ENCODE data around the gene OR10G7. TPM values are rescaled to one million over a fixed set of nuclear protein-coding genes. Genes with fewer than 3 reads are reported as not detected.
A peak's percentile ranks its signal among the peaks of the same experiment; 100 is the strongest.
"Not testable (repeated sequence)": the region's sequence is repeated elsewhere in the genome, so short reads cannot be mapped to it uniquely, and the experiment has no call there.

OR10G7 gene
- total and polyA plus RNA-seq, 4 donors = not detected

DNA sequence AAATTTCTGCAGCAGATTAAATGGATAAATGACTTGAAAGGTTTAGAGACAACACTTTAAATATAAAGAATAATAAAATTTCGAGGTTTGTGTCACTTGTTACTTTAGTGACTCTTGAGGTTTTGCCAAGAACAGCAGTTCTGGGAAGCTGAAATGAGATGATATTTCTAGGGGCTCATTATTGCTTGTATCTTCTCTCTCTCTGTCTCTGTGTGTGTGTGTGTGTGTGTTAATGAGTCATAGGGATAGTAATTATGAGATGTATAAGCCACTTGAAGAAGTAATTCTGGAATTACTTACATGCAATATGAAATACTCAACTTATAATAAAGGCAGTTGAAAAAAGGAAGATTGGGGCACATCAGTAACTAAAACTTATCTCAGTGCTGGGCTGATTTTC is 9.6 kb upstream of the OR10G7 start:
- no peaks in the 10 kb centered on the region for H3K9me3 ChIP-seq (ENCODE audit: control insufficient read depth, insufficient read depth, low read length)

DNA sequence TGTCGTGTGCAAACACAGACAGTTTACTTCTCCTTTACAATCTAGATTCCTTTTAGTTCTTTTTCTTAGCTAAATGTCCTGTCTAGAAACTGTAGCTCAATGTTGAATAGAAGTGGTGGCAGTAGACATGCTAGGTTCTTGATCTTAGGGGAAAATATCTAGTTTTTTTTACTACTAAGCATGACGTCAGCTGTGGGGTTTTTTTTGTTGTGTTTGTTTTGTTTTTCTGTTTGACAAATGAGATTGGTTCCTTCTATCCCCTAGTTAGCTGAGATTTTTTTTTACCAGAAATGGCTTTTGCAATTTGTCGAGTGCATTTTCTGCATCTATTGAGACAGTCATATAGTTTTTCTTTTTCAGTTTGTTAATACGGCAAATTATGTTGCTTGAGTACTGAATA is 2.3 kb upstream of the OR10G7 start:
- H3K27ac ChIP-seq (ENCODE audit: low read depth, low read length) = no peak overlapping the region
- H3K36me3 ChIP-seq (ENCODE audit: control insufficient read depth, insufficient read depth, low read length) = no peaks in the 10 kb centered on the region
- no peaks in the 10 kb centered on the region for H3K9me3 ChIP-seq (ENCODE audit: control insufficient read depth, insufficient read depth, low read length)
- no peak for DNase-seq (ENCODE audit: low read depth in 4 of 6, low spot score in 6 of 6)
- no peaks in the 10 kb centered on the region for H3K27me3 ChIP-seq (ENCODE audit: control insufficient read depth, insufficient read depth, low read length)
- no peak overlapping the region for H3K4me3 ChIP-seq (ENCODE audit: low read depth, low read length)
- no peaks in the 10 kb centered on the region for H3K4me1 ChIP-seq (ENCODE audit: control insufficient read depth, insufficient read depth, low read length)
- WGBS (ENCODE audit: insufficient coverage) = no CpG with 5 or more reads among the region's 4 CpGs

More for the DNA sequence above, 9.6 kb upstream of the OR10G7 start:
- WGBS (ENCODE audit: insufficient coverage) = no CpG with 5 or more reads among the region's 1 CpG
- H3K4me1 ChIP-seq (ENCODE audit: control insufficient read depth, insufficient read depth, low read length) = no peaks in the 10 kb centered on the region
- H3K4me3 ChIP-seq (ENCODE audit: low read depth, low read length) = no peak overlapping the region
- H3K27me3 ChIP-seq (ENCODE audit: control insufficient read depth, insufficient read depth, low read length) = no peaks in the 10 kb centered on the region
- no peaks in the 10 kb centered on the region for H3K36me3 ChIP-seq (ENCODE audit: control insufficient read depth, insufficient read depth, low read length)
- DNase-seq (ENCODE audit: low read depth in 4 of 6, low spot score in 6 of 6) = peak in 1 of 6 donors; percentile 64
- H3K27ac ChIP-seq (ENCODE audit: low read depth, low read length) = no peak overlapping the region

DNA sequence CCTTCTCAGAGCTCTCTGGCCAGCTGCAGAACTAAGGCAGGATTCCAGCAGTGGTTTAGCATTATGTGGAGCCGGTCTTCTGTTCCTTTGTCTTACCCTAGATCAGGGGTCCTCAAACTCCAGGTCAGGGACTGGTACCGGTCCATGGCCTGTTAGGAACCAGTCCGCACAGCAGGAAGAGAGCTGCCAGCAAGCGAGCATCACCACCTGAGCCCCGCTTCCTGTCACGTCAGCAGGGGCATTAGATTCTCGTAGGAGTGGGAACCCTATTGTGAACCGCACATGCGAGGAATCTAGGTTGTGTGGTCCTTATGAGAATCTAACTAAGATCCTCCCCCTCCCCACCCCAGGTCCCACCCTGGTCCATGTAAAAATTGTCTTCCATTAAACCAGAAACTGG is 1.6 kb downstream of the OR10G7 start:
- Histone ChIP-seq H3K27me3 (ENCODE audit: control insufficient read depth, insufficient read depth, low read length) (no peaks in the 10 kb centered on the region), H3K4me1 (ENCODE audit: control insufficient read depth, insufficient read depth, low read length) (no peaks in the 10 kb centered on the region), H3K36me3 (ENCODE audit: control insufficient read depth, insufficient read depth, low read length) (no peaks in the 10 kb centered on the region), H3K27ac (ENCODE audit: low read depth, low read length) (no peak overlapping the region), H3K9me3 (ENCODE audit: control insufficient read depth, insufficient read depth, low read length) (no peaks in the 10 kb centered on the region), H3K4me3 (ENCODE audit: low read depth, low read length) (no peak overlapping the region)
- DNase-seq (ENCODE audit: low read depth in 4 of 6, low spot score in 6 of 6) = no peak
- WGBS (ENCODE audit: insufficient coverage) = 83% methylated on average over 5 of the region's 9 CpGs

DNA sequence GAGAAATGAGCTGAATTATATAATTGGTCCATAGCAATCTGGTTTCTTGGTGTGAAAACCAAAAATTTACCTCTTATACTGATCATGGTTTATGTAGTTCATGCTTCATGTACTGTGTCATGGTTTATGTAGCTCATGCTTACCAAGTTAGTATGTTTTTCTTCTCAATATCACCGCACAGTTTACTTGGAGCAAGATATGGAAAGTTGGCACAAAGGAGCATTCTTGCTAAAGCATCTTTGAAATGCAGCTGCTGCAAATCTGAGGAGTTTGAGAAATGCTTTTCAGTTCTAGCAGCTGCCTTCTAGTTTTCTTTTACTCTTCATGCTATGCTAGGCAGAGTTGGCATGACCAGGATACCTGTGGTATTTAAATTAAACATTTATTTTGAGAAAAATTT is 4.5 kb downstream of the OR10G7 start:
- Histone ChIP-seq H3K4me1 (ENCODE audit: control insufficient read depth, insufficient read depth, low read length) (no peaks in the 10 kb centered on the region), H3K4me3 (ENCODE audit: low read depth, low read length) (no peak overlapping the region), H3K27ac (ENCODE audit: low read depth, low read length) (no peak overlapping the region), H3K9me3 (ENCODE audit: control insufficient read depth, insufficient read depth, low read length) (no peaks in the 10 kb centered on the region), H3K36me3 (ENCODE audit: control insufficient read depth, insufficient read depth, low read length) (no peaks in the 10 kb centered on the region), H3K27me3 (ENCODE audit: control insufficient read depth, insufficient read depth, low read length) (no peaks in the 10 kb centered on the region)
- WGBS (ENCODE audit: insufficient coverage) = 100% methylated on average over 1 of the region's 1 CpG
- DNase-seq (ENCODE audit: low read depth in 4 of 6, low spot score in 6 of 6) = no peak

DNA sequence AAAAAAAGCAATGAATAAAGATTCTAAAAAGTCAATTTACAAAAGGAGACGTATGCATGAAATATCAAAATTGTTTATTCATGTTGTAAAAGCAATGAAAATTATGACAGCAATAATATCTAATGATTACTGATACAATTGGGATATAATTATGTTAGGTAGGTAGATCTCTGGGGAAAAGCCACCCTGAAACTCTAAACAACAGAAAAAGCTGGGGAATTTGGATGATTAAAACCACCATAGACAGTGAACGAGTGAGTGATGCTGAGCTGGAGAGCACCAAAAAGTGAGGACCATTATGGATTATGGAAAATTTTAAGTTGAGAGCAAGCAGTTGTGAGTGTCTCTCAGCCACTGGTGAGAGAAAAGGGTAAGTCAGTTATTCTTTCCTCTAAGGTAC is 14.6 kb downstream of the OR10G7 start, which contains the start of gene OR10G8:
TSS of gene OR10G8 (plus strand) at position 301 of the 400 bp plus-strand sequence. CDS start 2,825 bp downstream, outside the sequence.
- Histone ChIP-seq H3K4me3 (ENCODE audit: low read depth, low read length) (no peak within 1 kb of the TSS), H3K27ac (ENCODE audit: low read depth, low read length) (no peak within 1 kb of the TSS), H3K36me3 (ENCODE audit: control insufficient read depth, insufficient read depth, low read length) (no peaks in the 10 kb centered on the region), H3K27me3 (ENCODE audit: control insufficient read depth, insufficient read depth, low read length) (no peaks in the 10 kb centered on the region), H3K9me3 (ENCODE audit: control insufficient read depth, insufficient read depth, low read length) (no peaks in the 10 kb centered on the region), H3K4me1 (ENCODE audit: control insufficient read depth, insufficient read depth, low read length) (no peaks in the 10 kb centered on the region)
- WGBS (ENCODE audit: insufficient coverage) = no CpG with 5 or more reads among the region's 2 CpGs
- DNase-seq (ENCODE audit: low read depth in 4 of 6, low spot score in 6 of 6) = no peak

DNA sequence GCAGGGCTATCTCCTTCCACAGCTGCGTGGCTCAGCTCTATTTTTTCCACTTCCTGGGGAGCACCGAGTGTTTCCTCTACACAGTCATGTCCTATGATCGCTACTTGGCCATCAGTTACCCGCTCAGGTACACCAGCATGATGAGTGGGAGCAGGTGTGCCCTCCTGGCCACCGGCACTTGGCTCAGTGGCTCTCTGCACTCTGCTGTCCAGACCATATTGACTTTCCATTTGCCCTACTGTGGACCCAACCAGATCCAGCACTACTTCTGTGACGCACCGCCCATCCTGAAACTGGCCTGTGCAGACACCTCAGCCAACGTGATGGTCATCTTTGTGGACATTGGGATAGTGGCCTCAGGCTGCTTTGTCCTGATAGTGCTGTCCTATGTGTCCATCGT is 25.3 kb downstream of the OR10G7 start:
- not testable (repeated sequence) for DNase-seq (ENCODE audit: low read depth in 4 of 6, low spot score in 6 of 6); H3K9me3 ChIP-seq (ENCODE audit: control insufficient read depth, insufficient read depth, low read length)
- WGBS (ENCODE audit: insufficient coverage) = 85% methylated on average over 4 of the region's 9 CpGs

DNA sequence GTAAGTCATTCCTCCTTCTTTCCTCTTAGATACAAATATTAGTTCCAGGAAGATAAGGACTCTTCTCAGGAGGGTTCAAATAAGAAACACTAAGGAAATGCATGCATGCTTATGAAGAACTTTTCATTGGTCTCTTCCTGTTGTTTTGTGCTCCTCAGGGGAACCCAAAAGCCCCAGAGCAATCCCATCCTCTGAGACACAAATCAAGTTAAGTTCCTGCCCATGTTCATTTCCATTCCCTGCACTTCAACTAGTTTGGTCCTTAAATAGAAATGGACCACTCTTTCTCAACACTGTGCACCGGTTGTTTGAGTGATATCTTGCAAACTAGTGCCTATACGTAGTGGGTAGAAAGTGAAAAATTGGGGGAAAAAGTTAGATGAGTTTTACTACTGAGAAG is 28.4 kb downstream of the OR10G7 start, which contains the start of gene OR10G4:
TSS of gene OR10G4 (plus strand) at position 301 of the 400 bp plus-strand sequence. CDS start 2,578 bp downstream, outside the sequence.
- WGBS (ENCODE audit: insufficient coverage) = no CpG with 5 or more reads among the region's 2 CpGs
- Histone ChIP-seq H3K27me3 (ENCODE audit: control insufficient read depth, insufficient read depth, low read length) (no peaks in the 10 kb centered on the region), H3K36me3 (ENCODE audit: control insufficient read depth, insufficient read depth, low read length) (no peaks in the 10 kb centered on the region), H3K9me3 (ENCODE audit: control insufficient read depth, insufficient read depth, low read length) (no peaks in the 10 kb centered on the region), H3K4me1 (ENCODE audit: control insufficient read depth, insufficient read depth, low read length) (no peaks in the 10 kb centered on the region), H3K4me3 (ENCODE audit: low read depth, low read length) (no peak within 1 kb of the TSS), H3K27ac (ENCODE audit: low read depth, low read length) (no peak within 1 kb of the TSS)
- DNase-seq (ENCODE audit: low read depth in 4 of 6, low spot score in 6 of 6) = no peak

More for the DNA sequence above, 25.3 kb downstream of the OR10G7 start:
- not testable (repeated sequence) for H3K4me3 ChIP-seq (ENCODE audit: low read depth, low read length); H3K36me3 ChIP-seq (ENCODE audit: control insufficient read depth, insufficient read depth, low read length); H3K27me3 ChIP-seq (ENCODE audit: control insufficient read depth, insufficient read depth, low read length); H3K27ac ChIP-seq (ENCODE audit: low read depth, low read length); H3K4me1 ChIP-seq (ENCODE audit: control insufficient read depth, insufficient read depth, low read length)

DNA sequence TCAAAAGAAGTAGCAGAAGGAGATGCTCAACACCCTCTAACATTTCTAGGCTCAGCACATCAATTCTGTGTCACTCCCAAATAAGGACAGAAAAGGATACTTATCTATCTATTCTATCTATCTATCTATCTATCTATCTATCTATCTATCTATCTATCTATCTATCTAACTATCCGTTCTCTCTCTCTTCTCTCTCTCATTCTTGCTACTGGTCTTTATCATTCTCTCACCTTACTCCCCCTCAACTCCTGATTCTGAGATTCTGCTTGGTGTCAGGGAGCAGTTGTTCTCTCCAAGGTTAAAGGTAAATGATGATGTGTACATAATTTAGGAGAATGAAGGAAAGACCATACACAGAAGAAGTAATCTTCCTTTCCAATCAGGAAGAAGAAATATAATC is 46.0 kb downstream of the OR10G7 start, which contains the start of gene OR10G6:
TSS of gene OR10G6 (minus strand) at position 43 of the 400 bp plus-strand sequence. CDS start at position 43, 0 bp downstream.
- no peaks in the 10 kb centered on the region for H3K4me1 ChIP-seq (ENCODE audit: control insufficient read depth, insufficient read depth, low read length)
- no peak within 1 kb of the TSS for H3K4me3 ChIP-seq (ENCODE audit: low read depth, low read length)
- H3K9me3 ChIP-seq (ENCODE audit: control insufficient read depth, insufficient read depth, low read length) = no peaks in the 10 kb centered on the region
- no peaks in the 10 kb centered on the region for H3K27me3 ChIP-seq (ENCODE audit: control insufficient read depth, insufficient read depth, low read length)
- no peak for DNase-seq (ENCODE audit: low read depth in 4 of 6, low spot score in 6 of 6)
- no peaks in the 10 kb centered on the region for H3K36me3 ChIP-seq (ENCODE audit: control insufficient read depth, insufficient read depth, low read length)
- WGBS (ENCODE audit: insufficient coverage) = 100% methylated on average over 1 of the region's 1 CpG
- no peak within 1 kb of the TSS for H3K27ac ChIP-seq (ENCODE audit: low read depth, low read length)

Other genes starting within 250 kb of the OR10G7 start
- gene OR6M1, start 235.0 kb downstream of the OR10G7 start, total RNA-seq = not detected
- gene OR6M1, start 235.0 kb downstream of the OR10G7 start, polyA plus RNA-seq (ENCODE audit: insufficient read length in 2 of 2) = not detected
- gene TMEM225, start 155.7 kb downstream of the OR10G7 start, total RNA-seq = not detected
- not detected for gene TMEM225, start 155.7 kb downstream of the OR10G7 start, polyA plus RNA-seq (ENCODE audit: insufficient read length in 2 of 2)
- under 1 TPM; 0.06 to 0.10 TPM for gene OR8D4, start 139.2 kb downstream of the OR10G7 start, total RNA-seq
- gene OR8D4, start 139.2 kb downstream of the OR10G7 start, polyA plus RNA-seq (ENCODE audit: insufficient read length in 2 of 2) = not detected
- not detected for gene OR4D5, start 101.7 kb downstream of the OR10G7 start, total RNA-seq
- not detected for gene OR4D5, start 101.7 kb downstream of the OR10G7 start, polyA plus RNA-seq (ENCODE audit: insufficient read length in 2 of 2)
- gene OR6T1, start 97.5 kb downstream of the OR10G7 start, total RNA-seq = not detected
- gene OR6T1, start 97.5 kb downstream of the OR10G7 start, polyA plus RNA-seq (ENCODE audit: insufficient read length in 2 of 2) = not detected
- gene OR10S1, start 63.5 kb downstream of the OR10G7 start, total RNA-seq = not detected
- gene OR10S1, start 63.5 kb downstream of the OR10G7 start, polyA plus RNA-seq (ENCODE audit: insufficient read length in 2 of 2) = not detected
- not detected for gene OR10G6, start 46.2 kb downstream of the OR10G7 start, total RNA-seq
- gene OR10G6, start 46.2 kb downstream of the OR10G7 start, polyA plus RNA-seq (ENCODE audit: insufficient read length in 2 of 2) = not detected
- gene OR10G4, start 28.3 kb downstream of the OR10G7 start, total RNA-seq = not detected
- gene OR10G4, start 28.3 kb downstream of the OR10G7 start, polyA plus RNA-seq (ENCODE audit: insufficient read length in 2 of 2) = not detected
- gene OR10G9, start 18.3 kb downstream of the OR10G7 start, total RNA-seq = not detected
- not detected for gene OR10G9, start 18.3 kb downstream of the OR10G7 start, polyA plus RNA-seq (ENCODE audit: insufficient read length in 2 of 2)
- gene OR10G8, start 14.5 kb downstream of the OR10G7 start, total RNA-seq = not detected
- gene OR10G8, start 14.5 kb downstream of the OR10G7 start, polyA plus RNA-seq (ENCODE audit: insufficient read length in 2 of 2) = not detected
- gene VWA5A, start 74.1 kb upstream of the OR10G7 start, total RNA-seq = 10 to 100 TPM; 22.8 to 50.4 TPM
- 10 to 100 TPM; 38.4 to 41.5 TPM for gene VWA5A, start 74.1 kb upstream of the OR10G7 start, polyA plus RNA-seq (ENCODE audit: insufficient read length in 2 of 2)
- not detected for gene OR10D3, start 142.0 kb upstream of the OR10G7 start, total RNA-seq
- not detected for gene OR10D3, start 142.0 kb upstream of the OR10G7 start, polyA plus RNA-seq (ENCODE audit: insufficient read length in 2 of 2)
- not detected for gene OR8G1, start 199.8 kb upstream of the OR10G7 start, total RNA-seq
- gene OR8G1, start 199.8 kb upstream of the OR10G7 start, polyA plus RNA-seq (ENCODE audit: insufficient read length in 2 of 2) = not detected
- not detected for gene OR8G5, start 215.1 kb upstream of the OR10G7 start, total RNA-seq
- not detected for gene OR8G5, start 215.1 kb upstream of the OR10G7 start, polyA plus RNA-seq (ENCODE audit: insufficient read length in 2 of 2)